Psoas muscle (tissue), 8 donors: Measurements from ENCODE around the gene ARHGAP15. TPM values are rescaled to one million over a fixed set of nuclear protein-coding genes. Genes with fewer than 3 reads are reported as not detected.

Experiments
- ATAC-seq, 4 donors: fragments of 200-7000 bp; cut with Tn5 transposase; one replicate each; pipeline ENCODE4 v1.9.1; 2020; ENCODE audit warnings: moderate library complexity in 3 of 4, mild to moderate bottlenecking in 2 of 4
- DNase-seq, 2 donors: peaks; one replicate each; pipeline ENCODE4 v3.0.0-alpha.2; 2020
- H3K27ac ChIP-seq: fragments of 200-600 bp; one replicate; pipeline ENCODE4 v1.8.0; 2022
- H3K27me3 ChIP-seq, 3 donors: fragments of 200-600 bp in 1 of 3; one replicate each; pipeline versions ENCODE4 v1.6.1 to v1.8.0; 2013 to 2022; ENCODE audit warnings: low read length in 2 of 3, mild to moderate bottlenecking in 2 of 3, moderate library complexity in 1 of 3; ENCODE audit not compliant: insufficient read depth in 3 of 3
- H3K36me3 ChIP-seq, 2 donors: fragments of 200-600 bp in 1 of 2; one replicate each; pipeline versions ENCODE4 v1.6.1 to v1.8.0; 2013 to 2022; ENCODE audit warnings: low read depth in 1 of 2, mild to moderate bottlenecking in 1 of 2, moderate library complexity in 1 of 2; ENCODE audit not compliant: insufficient read depth in 1 of 2
- H3K4me1 ChIP-seq: fragments of 200-600 bp; one replicate; pipeline ENCODE4 v1.8.0; 2022
- H3K4me3 ChIP-seq: fragments of 200-600 bp; one replicate; pipeline ENCODE4 v1.8.0; 2022; ENCODE audit warnings: mild to moderate bottlenecking
- H3K9me3 ChIP-seq: fragments of 200-600 bp; one replicate; pipeline ENCODE4 v1.8.0; 2022
- CTCF ChIP-seq: fragments of 200-600 bp; IDR thresholded peaks from one replicate; pipeline ENCODE4 v1.8.0; 2022; ENCODE audit warnings: antibody characterized with exemption
- WGBS, 3 donors: extraction: QIAGEN DNeasy Blood & Tissue Kit; methylation state at CpG; one replicate each; pipeline versions ENCODE4 v1.1.6 to v1.1.7; 2013; 5-methylcytosine and 5-hydroxymethylcytosine counted together
- intact Hi-C, 2 donors: fragments of 100-400 bp; cut with DNase I; formaldehyde crosslinking; loops; one replicate each; pipeline versions ENCODE4 v1.11.0 to v1.14.2; 2022
- polyA plus RNA-seq, 3 donors: library from polyadenylated mRNA; stranded (reverse); fragments of 200-250 nt; gene quantifications; one replicate each; pipeline ENCODE4 v1.2.3, GENCODE V29; 2013
- total RNA-seq, 4 donors: library from RNA; stranded (reverse); fragmentation: NEBNext Ultra II Directional in 2 of 4; extraction: Animal tissue kit (Norgen Biotek cat#: 25700) in 2 of 4; gene quantifications; one replicate each; pipeline versions ENCODE4 v1.2.1 to v1.2.4, GENCODE V29; 2021 to 2023
- donor health status: healthy with polysubstance abuse.
- donor health status: DM: no; HTN: no; CAD: no; lungs with moderate emphysema.
- donor health status: Bipolar disorder and iron deficiency.
- donor health status: healthy.
- donor health status: DM: yes; HTN: yes; CAD: no.
- donor health status: DM: no; HTN: no; CAD: no.
- donor health status: DM: no; HTN: no; CAD: no.
- donor health status: DM: yes; HTN: yes; CAD: no.

Gene ARHGAP15
- total and polyA plus RNA-seq, 7 donors = 0.49 to 3.1 (median 0.95) TPM

DNA sequence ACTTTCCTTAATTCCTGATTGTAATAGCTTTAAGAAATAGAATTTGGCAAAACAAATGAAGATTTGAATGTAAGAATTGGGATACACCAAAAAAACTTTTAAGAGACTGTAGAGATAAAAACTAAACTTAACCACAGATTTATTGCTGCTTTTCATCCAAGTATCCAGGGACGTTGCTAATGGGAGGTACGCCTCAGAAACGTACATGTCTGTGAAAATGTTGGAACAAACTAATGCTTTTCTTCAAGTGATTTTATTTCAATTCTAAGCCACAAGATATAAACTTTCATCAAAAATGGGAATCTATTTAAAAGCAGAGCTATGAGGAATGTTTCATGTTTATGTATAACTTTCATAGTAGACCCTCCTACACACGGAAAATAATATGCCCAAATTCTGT is 66.3 kb downstream of the ARHGAP15 start:
- Histone ChIP-seq H3K27me3 (no peaks in the 10 kb centered on the region), H3K4me1 (no peaks in the 10 kb centered on the region), H3K4me3 (no peak overlapping the region), H3K9me3 (no peaks in the 10 kb centered on the region), H3K27ac (no peak overlapping the region), H3K36me3 (no peaks in the 10 kb centered on the region)
- DNase-seq = no peak
- ATAC-seq = no peak
- WGBS, 3 donors = 63 to 78% (median 77%) methylated on average over 4 of the region's 4 CpGs
- no peak for TF ChIP-seq CTCF
- intact Hi-C loops = no loop called here

DNA sequence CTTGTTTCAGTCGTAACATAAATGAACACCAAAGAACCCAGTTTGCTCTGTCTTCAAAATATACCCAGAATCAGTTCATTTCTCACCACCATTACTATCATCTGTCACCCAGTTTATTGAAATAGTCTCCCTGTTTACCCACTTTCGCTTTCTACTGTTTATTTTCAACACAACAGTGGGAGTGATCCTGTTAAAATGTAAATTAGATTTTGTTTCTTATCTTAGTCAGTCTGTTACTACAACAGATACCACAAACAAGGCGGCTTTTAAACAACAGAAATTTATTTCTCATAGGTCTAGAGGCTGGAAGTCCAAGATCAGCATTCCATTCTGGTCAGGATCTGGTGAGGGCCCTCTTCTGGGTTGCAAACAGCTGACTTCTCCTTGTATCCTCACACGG is 74.8 kb downstream of the ARHGAP15 start:
- intact Hi-C loops = no loop called here
- WGBS, 3 donors = 90 to 94% (median 91%) methylated on average over 4 of the region's 4 CpGs

GRCh38 chr2:143205106-143205764 is 76.0 kb downstream of the ARHGAP15 start:
- H3K27ac ChIP-seq = no peak overlapping the region
- intact Hi-C loops = no loop called here
- H3K4me1 ChIP-seq = no peaks in the 10 kb centered on the region
- H3K27me3 ChIP-seq = peaks cover 0 to 3% (median 0%) of the 10 kb centered on the region in 3 donors
- H3K9me3 ChIP-seq = no peaks in the 10 kb centered on the region
- 47 to 86% (median 59%) methylated on average over 1 of the region's 1 CpG for WGBS, 3 donors
- no peaks in the 10 kb centered on the region for H3K36me3 ChIP-seq
- no peak for ATAC-seq
- no peak overlapping the region for H3K4me3 ChIP-seq
- no peak for TF ChIP-seq CTCF
- DNase-seq = no peak

More for the DNA sequence above, 74.8 kb downstream of the ARHGAP15 start:
- H3K36me3 ChIP-seq = no peaks in the 10 kb centered on the region
- H3K27ac ChIP-seq = no peak overlapping the region
- H3K4me3 ChIP-seq = no peak overlapping the region
- peaks cover 0 to 3% (median 0%) of the 10 kb centered on the region in 3 donors for H3K27me3 ChIP-seq
- ATAC-seq (no peak), DNase-seq (no peak)
- no peak for TF ChIP-seq CTCF
- no peaks in the 10 kb centered on the region for H3K9me3 ChIP-seq
- H3K4me1 ChIP-seq = no peaks in the 10 kb centered on the region

GRCh38 chr2:143209570-143210445 is 80.6 kb downstream of the ARHGAP15 start:
- intact Hi-C loops = no loop called here
- no peak for DNase-seq
- Histone ChIP-seq H3K4me3 (no peak overlapping the region), H3K36me3 (no peaks in the 10 kb centered on the region), H3K27me3 (no peaks in the 10 kb centered on the region), H3K27ac (no peak overlapping the region), H3K9me3 (no peaks in the 10 kb centered on the region), H3K4me1 (no peaks in the 10 kb centered on the region)
- no peak for ATAC-seq
- WGBS, 3 donors = 65 to 68% (median 67%) methylated on average over 6 of the region's 6 CpGs
- TF ChIP-seq CTCF = no peak
